H1 (cell line): Measurements from ENCODE around the gene PTK6. TPM values are rescaled to one million over a fixed set of nuclear protein-coding genes. Genes with fewer than 3 reads are reported as not detected.
A peak's percentile ranks its signal among the peaks of the same experiment; 100 is the strongest.

Source experiments
- ATF2 ChIP-seq: IDR thresholded peaks from 2 replicates; pipeline ENCODE4 v1.6.1; 2012; ENCODE audit warnings: low read length, inconsistent platforms
- ATF3 ChIP-seq: IDR thresholded peaks from 2 replicates; pipeline ENCODE4 v1.6.1; 2011; ENCODE audit warnings: low read depth, mild to moderate bottlenecking, low read length; ENCODE audit not compliant: insufficient read depth
- EGR1 ChIP-seq: IDR thresholded peaks from 2 replicates; pipeline ENCODE4 v1.6.1; 2011; ENCODE audit warnings: low read depth, low read length, borderline replicate concordance
- EZH2 ChIP-seq: fragments of 200-600 bp; sonication (generic); IDR thresholded peaks from 2 replicates; pipeline ENCODE4 v1.7.1; 2012; ENCODE audit warnings: low read depth, mild to moderate bottlenecking, moderate library complexity, low read length, inconsistent platforms; ENCODE audit not compliant: severe bottlenecking
- GTF2F1 ChIP-seq: IDR thresholded peaks from 2 replicates; pipeline ENCODE4 v1.6.1; 2012; ENCODE audit warnings: low read depth, low read length, improper control_type of control experiment, borderline replicate concordance
- KDM1A ChIP-seq: fragments of 200-600, 300-600 bp; sonication (generic); IDR thresholded peaks from 2 replicates; pipeline ENCODE4 v1.7.1; 2016; ENCODE audit warnings: mild to moderate bottlenecking, low read length, borderline replicate concordance
- KDM4A ChIP-seq: IDR thresholded peaks from one replicate; pipeline ENCODE4 v1.7.1; 2012; ENCODE audit warnings: low read depth, mild to moderate bottlenecking, moderate library complexity, low read length, inconsistent platforms; ENCODE audit not compliant: severe bottlenecking
- POLR2A ChIP-seq, 2 experiments: IDR thresholded peaks; 1 replicate in 1 of 2; 2 replicates in 1 of 2; pipeline ENCODE4 v1.6.1; 2011; ENCODE audit warnings: low read depth in 2 of 2, low read length in 2 of 2, mild to moderate bottlenecking in 2 of 2; ENCODE audit errors: control extremely low read depth in 1 of 2
- POLR2AphosphoS5 ChIP-seq: IDR thresholded peaks from 2 replicates; pipeline ENCODE4 v1.6.1; 2011; ENCODE audit warnings: low read depth, low read length
- SAP30 ChIP-seq: fragments of 300-600 bp; sonication (generic); IDR thresholded peaks from 2 replicates; pipeline ENCODE4 v1.7.1; 2012; ENCODE audit warnings: low read length, moderate library complexity, mild to moderate bottlenecking, inconsistent platforms; ENCODE audit not compliant: insufficient read depth, insufficient replicate concordance
- SIRT6 ChIP-seq: IDR thresholded peaks from one replicate; pipeline ENCODE4 v1.7.1; 2012; ENCODE audit warnings: low read length, inconsistent platforms
- TAF7 ChIP-seq: optimal IDR thresholded peaks from 2 replicates; pipeline ENCODE3; 2011; ENCODE audit warnings: low read depth, mild to moderate bottlenecking, inconsistent platforms, low read length, moderate library complexity, borderline replicate concordance
- polyA plus RNA-seq, 7 experiments: library from polyadenylated mRNA; depleted of rRNA in 3 of 7; stranded (reverse) in 5 of 7; unstranded in 2 of 7; fragments of >200 nt in 5 of 7; fragments of 200-250 nt in 2 of 7; gene quantifications; 1 replicate in 5 of 7; 2 replicates in 1 of 7; 4 replicates in 1 of 7; pipeline versions ENCODE4 v1.2.1 to v1.2.3, GENCODE V29; 2011 to 2013; ENCODE audit warnings: missing spikeins in 2 of 7, mixed read lengths in 2 of 7
- total RNA-seq: library from RNA; stranded (reverse); fragmentation: NEBNext Ultra II Directional; extraction: Animal tissue kit (Norgen Biotek cat#: 25700); gene quantifications from 2 replicates; pipeline ENCODE4 v1.2.1, GENCODE V29; 2021

The PTK6 gene
- total and polyA plus RNA-seq, 2 of the 8 experiments (the other 6 are each of a cell fraction or from before 2014, with no cell fraction given), result 0.12 to 0.19 TPM

GRCh38 chr20:63519668-63520503 is 17.3 kb downstream of the PTK6 start (continued):
- peak; percentile 15; the same call in 1 of the 2 replicates for TF ChIP-seq EGR1
- TF ChIP-seq TAF7, result peak; percentile 40
- TF ChIP-seq KDM4A, result peak; percentile 43
- TF ChIP-seq ATF2, result no peak
- peak; percentile 12 for TF ChIP-seq EZH2
- no peak for TF ChIP-seq GTF2F1
- peak in 1 of 2 experiments; percentile 36; a peak in 1 of 3 replicates for TF ChIP-seq POLR2A (IDR thresholded peaks at IDR 0.05; ENCODE audit: control extremely low read depth in 1 of 2, low read depth in 2 of 2, low read length in 2 of 2)
- no peak for TF ChIP-seq SIRT6
- TF ChIP-seq KDM1A, result 0 out of 2 replicates have a peak, but pooled peaks have one; percentile 5
- TF ChIP-seq ATF3, result no peak
- TF ChIP-seq SAP30, result no peak
- no peak for TF ChIP-seq POLR2AphosphoS5
- TF ChIP-seq, all 59 proteins: peak for 9
